ENCODE data around the gene ATAD2B. TPM values are rescaled to one million over a fixed set of nuclear protein-coding genes. Genes with fewer than 3 reads are reported as not detected.
"Not testable (repeated sequence)": the region's sequence is repeated elsewhere in the genome, so short reads cannot be mapped to it uniquely, and the experiment has no call there.

The ATAD2B gene
- total RNA-seq, 4 donors from 2014 or later, result 17.1 to 45.4 (median 22.9) TPM

DNA sequence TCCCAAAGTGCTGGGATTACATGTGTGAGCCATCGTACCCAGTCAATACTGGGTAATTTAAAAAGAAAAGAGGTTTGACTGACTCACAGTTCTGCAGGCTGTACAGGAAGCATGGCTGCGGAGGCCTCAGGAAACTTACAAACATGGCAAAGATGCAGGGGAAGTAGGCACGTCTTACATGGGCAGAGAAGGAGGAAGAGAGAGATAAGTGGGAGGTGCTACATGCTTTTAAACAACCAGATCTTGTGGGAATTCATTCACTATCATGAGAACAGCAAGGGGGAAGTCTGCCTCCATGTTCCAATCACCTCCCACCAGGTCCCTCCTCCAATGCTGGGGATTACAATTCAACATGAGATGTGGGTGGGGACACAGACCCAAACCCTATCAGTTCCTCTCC is 192.5 kb downstream of the ATAD2B start:
- TF ChIP-seq, protein P1, sequence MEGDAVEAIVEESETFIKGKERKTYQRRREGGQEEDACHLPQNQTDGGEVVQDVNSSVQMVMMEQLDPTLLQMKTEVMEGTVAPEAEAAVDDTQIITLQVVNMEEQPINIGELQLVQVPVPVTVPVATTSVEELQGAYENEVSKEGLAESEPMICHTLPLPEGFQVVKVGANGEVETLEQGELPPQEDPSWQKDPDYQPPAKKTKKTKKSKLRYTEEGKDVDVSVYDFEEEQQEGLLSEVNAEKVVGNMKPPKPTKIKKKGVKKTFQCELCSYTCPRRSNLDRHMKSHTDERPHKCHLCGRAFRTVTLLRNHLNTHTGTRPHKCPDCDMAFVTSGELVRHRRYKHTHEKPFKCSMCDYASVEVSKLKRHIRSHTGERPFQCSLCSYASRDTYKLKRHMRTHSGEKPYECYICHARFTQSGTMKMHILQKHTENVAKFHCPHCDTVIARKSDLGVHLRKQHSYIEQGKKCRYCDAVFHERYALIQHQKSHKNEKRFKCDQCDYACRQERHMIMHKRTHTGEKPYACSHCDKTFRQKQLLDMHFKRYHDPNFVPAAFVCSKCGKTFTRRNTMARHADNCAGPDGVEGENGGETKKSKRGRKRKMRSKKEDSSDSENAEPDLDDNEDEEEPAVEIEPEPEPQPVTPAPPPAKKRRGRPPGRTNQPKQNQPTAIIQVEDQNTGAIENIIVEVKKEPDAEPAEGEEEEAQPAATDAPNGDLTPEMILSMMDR (IDR thresholded peaks at IDR 0.05), result no peak
- ATAC-seq (ENCODE audit: low FRiP score) (no peak), DNase-seq (ENCODE audit: low spot score) (no peak)

GRCh38 chr2:23723029-23723428 is 203.9 kb downstream of the ATAD2B start:
- DNase-seq (ENCODE audit: low spot score); ATAC-seq (ENCODE audit: low FRiP score): not testable (repeated sequence)

DNA sequence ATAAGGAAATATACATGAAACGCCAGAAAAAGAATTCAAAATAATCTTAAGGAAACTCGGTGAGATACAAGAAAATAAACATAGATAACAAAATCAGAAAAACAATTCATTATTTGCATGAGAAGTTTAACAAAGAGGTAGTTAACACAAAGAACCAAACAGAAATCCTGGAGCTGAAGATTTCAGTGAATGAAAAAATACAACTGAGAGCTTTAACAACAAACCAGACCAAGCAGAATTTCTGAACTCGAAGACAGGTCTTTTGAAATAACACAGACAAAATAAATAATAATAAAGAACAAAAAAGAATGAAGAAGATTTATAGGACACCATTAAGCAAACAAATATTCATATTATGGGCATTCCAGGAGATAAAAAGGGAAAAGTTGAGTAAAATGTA is 204.7 kb downstream of the ATAD2B start:
- TF ChIP-seq, protein P1 (IDR thresholded peaks at IDR 0.05), result no peak
- ATAC-seq (ENCODE audit: low FRiP score) (no peak), DNase-seq (ENCODE audit: low spot score) (no peak)

DNA sequence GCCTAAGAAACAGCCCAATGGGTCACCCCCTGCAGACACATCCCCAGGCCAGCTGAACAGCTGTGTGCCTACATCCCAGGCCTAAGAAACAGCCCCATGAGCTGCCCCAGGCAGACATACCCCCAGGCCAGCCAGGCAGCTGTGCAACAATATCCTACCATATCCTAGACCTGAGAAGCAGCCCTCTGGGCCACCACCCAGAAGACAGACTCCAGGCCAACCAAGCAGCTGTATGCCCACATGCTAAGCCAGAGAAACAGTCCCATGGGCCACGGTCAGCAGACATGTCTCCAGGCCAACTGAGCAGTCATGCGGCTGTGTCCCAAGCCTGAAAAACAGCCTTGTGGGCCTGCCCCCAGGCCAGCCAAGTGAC is 205.5 kb downstream of the ATAD2B start:
- TF ChIP-seq, protein P1 (IDR thresholded peaks at IDR 0.05), result no peak
- DNase-seq (ENCODE audit: low spot score) (no peak), ATAC-seq (ENCODE audit: low FRiP score) (no peak)

GRCh38 chr2:23720705-23721453 is 206.0 kb downstream of the ATAD2B start:
- TF ChIP-seq, protein P1 (IDR thresholded peaks at IDR 0.05), result no peak
- DNase-seq (ENCODE audit: low spot score), result no peak
- ATAC-seq (ENCODE audit: low FRiP score), result no peak

GRCh38 chr2:23719716-23720115 is 207.2 kb downstream of the ATAD2B start:
- DNase-seq (ENCODE audit: low spot score) (no peak), ATAC-seq (ENCODE audit: low FRiP score) (no peak)
- TF ChIP-seq, protein P1 (IDR thresholded peaks at IDR 0.05), result no peak

- no peak for ATAC-seq (ENCODE audit: low FRiP score)
These were observed 207.8 kb downstream of the ATAD2B start for GRCh38 chr2:23718931-23719700.

More at GRCh38 chr2:23718931-23719700, 207.8 kb downstream of the ATAD2B start:
- no peak for DNase-seq (ENCODE audit: low spot score)
- TF ChIP-seq, protein P1 (IDR thresholded peaks at IDR 0.05), result no peak

Measured in omental fat pad (tissue), 4 donors.